Fibroblast of lung (primary cell): ENCODE data around the gene UBQLN3. TPM values are rescaled to one million over a fixed set of nuclear protein-coding genes. Genes with fewer than 3 reads are reported as not detected.

Experiments used
- DNase-seq, 2 donors: peaks; one replicate each; pipeline versions ENCODE4 v3.0.0 to v3.0.0-alpha.2; 2010; ENCODE audit warnings: low read depth in 2 of 2
- H2AFZ ChIP-seq: 2 replicates; pipeline ENCODE4 v1.5.1; 2012; ENCODE audit warnings: low read length, control low read depth, inconsistent platforms
- H3K27ac ChIP-seq: 2 replicates; pipeline ENCODE4 v1.5.1; 2011; ENCODE audit warnings: low read length, control low read depth; ENCODE audit not compliant: insufficient read depth
- H3K27me3 ChIP-seq: 2 replicates; pipeline ENCODE4 v1.5.1; 2011; ENCODE audit warnings: mild to moderate bottlenecking, low read length; ENCODE audit not compliant: control insufficient read depth, insufficient read depth
- H3K36me3 ChIP-seq: 2 replicates; pipeline ENCODE4 v1.5.1; 2011; ENCODE audit warnings: low read length; ENCODE audit not compliant: control insufficient read depth, insufficient read depth
- H3K4me1 ChIP-seq: 2 replicates; pipeline ENCODE4 v1.5.1; 2011; ENCODE audit warnings: low read length; ENCODE audit not compliant: control insufficient read depth, insufficient read depth; ENCODE audit errors: extremely low read depth
- H3K4me2 ChIP-seq: 2 replicates; pipeline ENCODE4 v1.5.1; 2011; ENCODE audit warnings: low read length, control low read depth; ENCODE audit not compliant: insufficient read depth; ENCODE audit errors: extremely low read depth
- H3K4me3 ChIP-seq, 4 experiments: fragments of 200-600 bp in 1 of 4; sonication (generic) in 1 of 4; replicated peaks in 1 of 4; 2 replicates each; pipeline ENCODE4 v1.5.1; 2011 to 2016; ENCODE audit warnings: low read length in 4 of 4, low read depth in 3 of 4, mild to moderate bottlenecking in 3 of 4, control low read depth in 2 of 4, inconsistent platforms in 1 of 4, mixed read lengths in 1 of 4; ENCODE audit not compliant: insufficient read depth in 1 of 4; ENCODE audit errors: control extremely low read depth in 1 of 4
- H3K79me2 ChIP-seq: 2 replicates; pipeline ENCODE4 v1.5.1; 2012; ENCODE audit warnings: mild to moderate bottlenecking, low read length, inconsistent platforms; ENCODE audit not compliant: control insufficient read depth, insufficient read depth
- H3K9ac ChIP-seq: 2 replicates; pipeline ENCODE4 v1.5.1; 2011; ENCODE audit warnings: mild to moderate bottlenecking, low read length, control low read depth; ENCODE audit not compliant: insufficient read depth
- H3K9me3 ChIP-seq: 2 replicates; pipeline ENCODE4 v1.5.1; 2012; ENCODE audit warnings: low read depth, low read length; ENCODE audit not compliant: control insufficient read depth, insufficient read depth
- H4K20me1 ChIP-seq: 2 replicates; pipeline ENCODE4 v1.5.1; 2011; ENCODE audit warnings: low read length; ENCODE audit not compliant: control insufficient read depth, insufficient read depth; ENCODE audit errors: extremely low read depth
- EZH2 ChIP-seq: IDR thresholded peaks from 2 replicates; pipeline ENCODE4 v1.5.1; 2012; ENCODE audit warnings: low read length, control low read depth, mild to moderate bottlenecking; ENCODE audit errors: missing control alignments
- polyA plus RNA-seq, 2 donors: library from polyadenylated mRNA; depleted of rRNA in 1 of 2; stranded (reverse) in 1 of 2; unstranded in 1 of 2; fragments of >200 nt; gene quantifications; 2 replicates each; pipeline ENCODE4 v1.2.1, GENCODE V29; 2011 to 2012; ENCODE audit warnings: missing spikeins in 1 of 2
- total RNA-seq: library from RNA; depleted of rRNA; stranded (reverse); fragments of >200 nt; gene quantifications from 2 replicates; pipeline ENCODE4 v1.2.1, GENCODE V29; 2014
- TF ChIP-seq, protein P1 (sequence below), 2 donors: IDR thresholded peaks in 1 of 2; conservative IDR thresholded peaks in 1 of 2; 1 replicate in 1 of 2; 2 replicates in 1 of 2; pipeline ENCODE4 v1.5.1; 2011 to 2012; ENCODE audit warnings: low read length in 2 of 2, control low read depth in 1 of 2, inconsistent platforms in 1 of 2, low read depth in 1 of 2, mild to moderate bottlenecking in 1 of 2

Gene UBQLN3
- total and polyA plus RNA-seq, 2 donors (not counting 1 experiment from before 2014, with no cell fraction given): 0.17 TPM; not detected in 1

DNA sequence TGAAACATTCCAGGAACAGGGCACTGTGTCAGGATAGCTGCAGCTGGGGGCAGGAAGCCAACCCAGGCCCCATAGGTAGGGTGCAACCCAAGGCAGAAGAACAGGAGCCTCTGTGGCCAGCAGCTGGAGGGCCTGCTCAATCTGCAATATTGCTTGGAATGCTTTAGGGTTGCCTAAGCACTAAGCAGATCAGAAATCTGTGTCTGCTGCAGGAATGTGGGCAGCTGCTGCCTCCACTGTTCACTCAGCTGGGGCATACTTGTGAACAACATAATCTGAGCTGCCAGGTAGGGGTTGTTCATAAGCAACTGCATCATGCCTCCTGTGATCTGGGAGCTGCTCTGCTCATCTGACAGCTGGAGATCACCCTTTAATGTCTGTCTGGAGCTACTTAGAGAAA, 5.1 kb upstream of the UBQLN3 start:
- Histone ChIP-seq H3K4me2 (no peak overlapping the region), H3K36me3 (no peaks in the 10 kb centered on the region), H3K27ac (no peak overlapping the region), H4K20me1 (no peaks in the 10 kb centered on the region), H2AFZ (no peak overlapping the region), H3K9ac (no peak overlapping the region), H3K9me3 (no peaks in the 10 kb centered on the region), H3K27me3 (no peaks in the 10 kb centered on the region), H3K4me1 (no peaks in the 10 kb centered on the region), H3K4me3 (no peak overlapping the region), H3K79me2 (no peaks in the 10 kb centered on the region)
- no peak for DNase-seq
- no peak for TF ChIP-seq EZH2
- TF ChIP-seq, protein P1, sequence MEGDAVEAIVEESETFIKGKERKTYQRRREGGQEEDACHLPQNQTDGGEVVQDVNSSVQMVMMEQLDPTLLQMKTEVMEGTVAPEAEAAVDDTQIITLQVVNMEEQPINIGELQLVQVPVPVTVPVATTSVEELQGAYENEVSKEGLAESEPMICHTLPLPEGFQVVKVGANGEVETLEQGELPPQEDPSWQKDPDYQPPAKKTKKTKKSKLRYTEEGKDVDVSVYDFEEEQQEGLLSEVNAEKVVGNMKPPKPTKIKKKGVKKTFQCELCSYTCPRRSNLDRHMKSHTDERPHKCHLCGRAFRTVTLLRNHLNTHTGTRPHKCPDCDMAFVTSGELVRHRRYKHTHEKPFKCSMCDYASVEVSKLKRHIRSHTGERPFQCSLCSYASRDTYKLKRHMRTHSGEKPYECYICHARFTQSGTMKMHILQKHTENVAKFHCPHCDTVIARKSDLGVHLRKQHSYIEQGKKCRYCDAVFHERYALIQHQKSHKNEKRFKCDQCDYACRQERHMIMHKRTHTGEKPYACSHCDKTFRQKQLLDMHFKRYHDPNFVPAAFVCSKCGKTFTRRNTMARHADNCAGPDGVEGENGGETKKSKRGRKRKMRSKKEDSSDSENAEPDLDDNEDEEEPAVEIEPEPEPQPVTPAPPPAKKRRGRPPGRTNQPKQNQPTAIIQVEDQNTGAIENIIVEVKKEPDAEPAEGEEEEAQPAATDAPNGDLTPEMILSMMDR (conservative IDR thresholded peaks at IDR 0.05 in 1 of 2, IDR thresholded peaks at IDR 0.05 in 1 of 2; ENCODE audit: low read depth in 1 of 2, low read length in 2 of 2): no peak

DNA sequence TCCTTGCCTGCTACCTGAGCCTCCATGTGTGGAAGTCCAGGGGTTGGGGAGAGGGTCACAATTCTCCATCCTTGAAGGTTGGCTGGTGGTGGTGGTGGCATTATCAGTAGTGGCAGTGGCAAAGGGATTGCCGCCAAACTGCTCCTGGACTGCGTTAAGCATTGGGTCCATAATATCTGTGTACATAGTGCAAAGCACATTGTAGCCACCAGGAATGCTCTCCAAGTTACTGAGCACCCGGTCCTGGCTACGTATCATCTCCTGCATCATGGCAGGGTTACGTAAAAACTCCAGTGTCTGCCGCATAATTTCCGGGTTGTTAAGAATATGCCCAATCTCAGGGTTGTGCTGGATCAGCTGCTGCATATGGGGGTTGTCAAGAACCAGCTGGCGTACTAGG, 1.2 kb downstream of the UBQLN3 start:
- Histone ChIP-seq H3K36me3 (no peaks in the 10 kb centered on the region), H3K9me3 (no peaks in the 10 kb centered on the region), H3K27me3 (no peaks in the 10 kb centered on the region), H3K4me2 (no peak overlapping the region), H4K20me1 (no peaks in the 10 kb centered on the region), H3K79me2 (no peaks in the 10 kb centered on the region), H3K27ac (no peak overlapping the region), H2AFZ (no peak overlapping the region), H3K4me3 (no peak overlapping the region), H3K9ac (no peak overlapping the region), H3K4me1 (no peaks in the 10 kb centered on the region)
- TF ChIP-seq EZH2: no peak
- TF ChIP-seq, protein P1 (conservative IDR thresholded peaks at IDR 0.05 in 1 of 2, IDR thresholded peaks at IDR 0.05 in 1 of 2; ENCODE audit: low read depth in 1 of 2, low read length in 2 of 2): no peak
- DNase-seq: no peak

DNA sequence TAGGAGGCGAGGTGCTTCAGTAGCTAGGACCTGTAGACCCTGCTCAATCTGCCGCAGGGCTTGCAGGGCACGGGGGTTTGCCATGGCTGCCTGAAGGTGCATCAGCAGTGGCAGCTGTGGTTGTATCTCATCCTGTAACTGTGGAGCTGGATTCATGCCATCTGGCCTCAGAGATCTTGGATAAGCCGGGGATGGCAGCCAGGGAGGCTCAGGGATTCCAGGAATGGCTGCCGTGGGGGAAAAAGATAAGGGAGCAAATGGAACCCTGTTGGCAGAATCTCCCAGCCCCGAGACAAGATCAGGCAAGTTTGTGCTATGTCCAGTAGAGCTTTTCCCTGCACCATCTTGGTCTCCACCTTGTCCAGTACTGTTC, 1.8 kb downstream of the UBQLN3 start:
- Histone ChIP-seq H3K4me2 (no peak overlapping the region), H3K79me2 (no peaks in the 10 kb centered on the region), H3K27ac (no peak overlapping the region), H3K27me3 (no peaks in the 10 kb centered on the region), H3K9me3 (no peaks in the 10 kb centered on the region), H3K4me3 (no peak overlapping the region), H3K4me1 (no peaks in the 10 kb centered on the region), H2AFZ (no peak overlapping the region), H3K9ac (no peak overlapping the region), H4K20me1 (no peaks in the 10 kb centered on the region), H3K36me3 (no peaks in the 10 kb centered on the region)
- no peak for TF ChIP-seq EZH2
- TF ChIP-seq, protein P1 (conservative IDR thresholded peaks at IDR 0.05 in 1 of 2, IDR thresholded peaks at IDR 0.05 in 1 of 2; ENCODE audit: low read depth in 1 of 2, low read length in 2 of 2): no peak
- DNase-seq: no peak
